GM12878 (cell line): ENCODE results near the gene TOX2. TPM values are rescaled to one million over a fixed set of nuclear protein-coding genes. Genes with fewer than 3 reads are reported as not detected.

Source experiments
- ATAC-seq: fragments of 200-7000 bp; cut with Tn5 transposase; 3 replicates; pipeline ENCODE4 v1.9.1; 2020; ENCODE audit warnings: mild to moderate bottlenecking, moderate library complexity
- BruUV-seq: library from RNA; stranded (reverse); fragments of 400-500 nt; replicated peaks from 2 replicates; lab custom pipeline; 2021; lab: Mats Ljungman, UMichigan
- CTCF ChIA-PET: fragments of 300-600 bp; sonication (Branson Sonifier 250); formaldehyde crosslinking; extraction: SDS; loops from one replicate; lab custom pipeline; 2021; ENCODE audit warnings: inconsistent platforms; lab: Yijun Ruan, JAX
- POLR2A ChIA-PET: fragments of 350-600 bp; formaldehyde crosslinking; extraction: SDS; loops from one replicate; lab custom pipeline; 2021; ENCODE audit warnings: inconsistent platforms; lab: Charles Lee
- RAD21 ChIA-PET: fragments of 300-600 bp; sonication (Branson Sonifier 250); formaldehyde crosslinking; loops from one replicate; lab custom pipeline; 2023; ENCODE audit warnings: antibody characterized with exemption; ENCODE audit not compliant: unreplicated experiment; lab: Charles Lee
- SMC1A ChIA-PET: fragments of 300-600 bp; sonication (Branson Sonifier 250); formaldehyde crosslinking; loops from one replicate; lab custom pipeline; 2023; ENCODE audit not compliant: unreplicated experiment, uncharacterized antibody; lab: Charles Lee
- DNase-seq: peaks from one replicate; pipeline ENCODE4 v3.0.0-alpha.2; 2011; ENCODE audit warnings: low read depth, low spot score
- FAIRE-seq: peaks from 3 replicates; lab custom pipeline; 2011; peaks lifted over from hg19 to GRCh38; lab: Jason Lieb, UNC
- H2AFZ ChIP-seq: 2 replicates; pipeline ENCODE4 v1.6.0; 2011; ENCODE audit warnings: low read depth, low read length, control low read depth; ENCODE audit not compliant: control insufficient read depth
- H3K27ac ChIP-seq: 2 replicates; pipeline ENCODE4 v1.5.1; 2011; ENCODE audit warnings: control low read depth; ENCODE audit not compliant: control insufficient read depth, insufficient read depth
- H3K27me3 ChIP-seq, 2 experiments: replicated peaks in 1 of 2; 2 replicates each; pipeline versions ENCODE4 v1.6.0 to v1.6.1; 2011; ENCODE audit warnings: low read length in 1 of 2; ENCODE audit not compliant: control insufficient read depth in 2 of 2, insufficient read depth in 2 of 2
- H3K36me3 ChIP-seq, 2 experiments: 2 replicates each; pipeline ENCODE4 v1.5.1; 2011; ENCODE audit warnings: low read length in 1 of 2; ENCODE audit not compliant: control insufficient read depth in 2 of 2, insufficient read depth in 2 of 2
- H3K4me1 ChIP-seq: 2 replicates; pipeline ENCODE4 v1.6.1; 2011; ENCODE audit warnings: mild to moderate bottlenecking, low read length, moderate library complexity, mixed read lengths; ENCODE audit not compliant: control insufficient read depth, insufficient read depth
- H3K4me2 ChIP-seq: 2 replicates; pipeline ENCODE4 v1.6.0; 2011; ENCODE audit warnings: control low read depth; ENCODE audit not compliant: control insufficient read depth, insufficient read depth
- H3K4me3 ChIP-seq: fragments of 200-600 bp; sonication (generic); 2 replicates; pipeline ENCODE4 v1.5.1; 2016
- H3K79me2 ChIP-seq: 2 replicates; pipeline ENCODE4 v1.6.0; 2011; ENCODE audit warnings: low read length; ENCODE audit not compliant: control insufficient read depth, insufficient read depth
- H3K9ac ChIP-seq: 2 replicates; pipeline ENCODE4 v1.8.0; 2011; ENCODE audit warnings: low read length, control low read depth, mixed read lengths; ENCODE audit not compliant: control insufficient read depth, insufficient read depth
- H3K9me3 ChIP-seq: replicated peaks from 3 replicates; pipeline ENCODE4 v1.5.1; 2011; ENCODE audit warnings: mild to moderate bottlenecking, low read length; ENCODE audit not compliant: control insufficient read depth, insufficient read depth
- H4K20me1 ChIP-seq: 2 replicates; pipeline ENCODE4 v1.6.0; 2011; ENCODE audit not compliant: control insufficient read depth, insufficient read depth
- CBX3 ChIP-seq: fragments of 200-600 bp; sonication (generic); IDR thresholded peaks from 2 replicates; pipeline ENCODE4 v1.6.1; 2016; ENCODE audit warnings: low read depth, borderline replicate concordance
- CBX5 ChIP-seq: sonication (generic); IDR thresholded peaks from 2 replicates; pipeline ENCODE4 v1.6.1; 2016; ENCODE audit warnings: low read depth, moderate library complexity, mild to moderate bottlenecking, inconsistent platforms
- CREB1 ChIP-seq: IDR thresholded peaks from 2 replicates; pipeline ENCODE4 v1.6.1; 2012; ENCODE audit warnings: low read depth, mild to moderate bottlenecking, inconsistent platforms
- DPF2 ChIP-seq: fragments of 450-650 bp; IDR thresholded peaks from 2 replicates; pipeline ENCODE4 v1.6.1; 2017; ENCODE audit warnings: mild to moderate bottlenecking
- HDAC6 ChIP-seq: fragments of 200-600 bp; sonication (generic); IDR thresholded peaks from one replicate; pipeline ENCODE4 v1.8.0; 2017; ENCODE audit warnings: antibody characterized with exemption; ENCODE audit not compliant: unreplicated experiment
- REST ChIP-seq: IDR thresholded peaks from 2 replicates; pipeline ENCODE4 v1.6.1; 2012; ENCODE audit warnings: mild to moderate bottlenecking, low read depth, low read length
- ZNF24 ChIP-seq: fragments of 450-650 bp; IDR thresholded peaks from 2 replicates; pipeline ENCODE4 v1.6.1; 2017; ENCODE audit warnings: antibody characterized with exemption, mild to moderate bottlenecking
- WGBS: methylation state at CpG from one replicate; pipeline ENCODE4 v1.1.6; 2016; ENCODE audit warnings: low lambda C conversion rate; ENCODE audit not compliant: insufficient replicate concordance, insufficient coverage; ENCODE audit errors: missing lambda C conversion rate; 5-methylcytosine and 5-hydroxymethylcytosine counted together
- in situ Hi-C: fragments of 300-500 bp; cut with MboI; formaldehyde crosslinking; loops from 9 replicates; pipeline ENCODE4 v1.14.3; 2018; ENCODE audit warnings: mixed read lengths
- intact Hi-C: fragments of 100-400 bp; cut with micrococcal nuclease; formaldehyde crosslinking; loops from one replicate; pipeline ENCODE4 v1.14.2; 2022; ENCODE audit not compliant: unreplicated experiment
- polyA plus RNA-seq, 11 experiments: library from polyadenylated mRNA; depleted of rRNA in 4 of 11; unstranded in 6 of 11; stranded (reverse) in 5 of 11; fragments of >200 nt; fragmentation: Nextera tagmentation in 4 of 11; fragmentation: Illumina TruSeq in 1 of 11; extraction: Ambion mirVana in 4 of 11; extraction: Trizol in 1 of 11; gene quantifications; 1 replicate in 1 of 11; 2 replicates in 10 of 11; pipeline versions ENCODE4 v1.2.1 to v1.2.3, GENCODE V29; 2011 to 2016; ENCODE audit warnings: inconsistent platforms in 2 of 11, missing spikeins in 2 of 11, low read depth in 1 of 11
- total RNA-seq, 4 experiments: library from RNA; depleted of rRNA in 3 of 4; stranded (reverse); fragments of >200 nt in 3 of 4; fragmentation: Illumina TruSeq in 1 of 4; extraction: Trizol in 1 of 4; gene quantifications; 2 replicates each; pipeline versions ENCODE4 v1.2.1 to v1.2.3, GENCODE V29; 2013 to 2021
- TF ChIP-seq, protein P1 (sequence below): IDR thresholded peaks from 2 replicates; pipeline ENCODE4 v1.6.1; 2011; ENCODE audit warnings: low read depth, mild to moderate bottlenecking, low read length, moderate library complexity, borderline replicate concordance; ENCODE audit errors: extremely low read depth

The TOX2 gene
- total and polyA plus RNA-seq, 10 of the 15 experiments (the other 5 are each of a cell fraction or from before 2014, with no cell fraction given): 2.6 to 40.5 (median 7.9) TPM

DNA sequence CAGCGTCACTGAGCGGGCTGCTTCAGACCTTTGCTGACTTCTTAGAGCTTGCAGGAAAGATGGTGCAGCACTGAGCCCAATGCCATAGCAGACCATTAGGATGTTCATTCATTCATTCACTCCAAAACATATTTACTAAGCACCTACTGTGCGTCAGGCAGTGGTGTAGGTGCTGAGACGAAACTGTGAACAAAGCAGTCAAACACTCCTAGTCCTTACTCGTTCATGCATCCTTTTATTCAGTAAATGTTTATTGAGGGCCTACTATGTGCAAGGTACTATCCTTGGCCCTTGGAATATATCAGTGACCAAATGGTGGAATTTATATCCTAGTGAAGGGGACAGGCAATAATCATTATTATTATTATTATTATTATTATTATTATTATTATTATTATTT lies 76.6 kb downstream of the TOX2 start:
- H3K4me1 ChIP-seq: peaks cover 4% of the 10 kb centered on the region
- TF ChIP-seq CBX3 (no peak), CREB1 (no peak), DPF2 (peak; percentile 86), CBX5 (no peak), ZNF24 (peak; percentile 51), REST (no peak), HDAC6 (no peak)
- TF ChIP-seq, protein P1, sequence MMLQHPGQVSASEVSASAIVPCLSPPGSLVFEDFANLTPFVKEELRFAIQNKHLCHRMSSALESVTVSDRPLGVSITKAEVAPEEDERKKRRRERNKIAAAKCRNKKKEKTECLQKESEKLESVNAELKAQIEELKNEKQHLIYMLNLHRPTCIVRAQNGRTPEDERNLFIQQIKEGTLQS: no peak
- H3K36me3 ChIP-seq: no peaks in the 10 kb centered on the region; a peak in 1 of 4 replicates
- ChIA-PET RAD21 (interaction anchor here (0.6 kb wide), 1 partner anchor 232 kb away, joined by 4 read pairs; no protein-coding TSS in a partner anchor), POLR2A (no interaction called here), SMC1A (interaction anchor here (0.7 to 2.4 kb wide), 4 partner anchors 9 to 68 kb away, joined by 3 to 6 read pairs (median 4); no protein-coding TSS in a partner anchor), CTCF (interaction anchor here (0.7 kb wide), 1 partner anchor 65 kb away, joined by 3 read pairs; no protein-coding TSS in a partner anchor)
- H3K9me3 ChIP-seq: no peaks in the 10 kb centered on the region; the same call in 2 of the 3 replicates
- intact Hi-C loops (no loop called here), in situ Hi-C loops (no loop called here)
- WGBS: 66% methylated on average over 5 of the region's 5 CpGs
- no peaks in the 10 kb centered on the region for H4K20me1 ChIP-seq
- no peak for FAIRE-seq
- BruUV-seq: no TSS peak
- H3K9ac ChIP-seq: no peak overlapping the region
- no peak overlapping the region for H3K27ac ChIP-seq
- H3K27me3 ChIP-seq: no peaks in the 10 kb centered on the region
- no peaks in the 10 kb centered on the region for H3K79me2 ChIP-seq
- H2AFZ ChIP-seq: no peak overlapping the region
- DNase-seq: no peak
- H3K4me2 ChIP-seq: no peak overlapping the region
- no peak overlapping the region for H3K4me3 ChIP-seq
- ATAC-seq: no peak
